Measurements from ENCODE around the gene BRD1.

GRCh38 chr22:49746065-49746464 lies 81.6 kb downstream of the BRD1 start:
- no peak for TF ChIP-seq CTCF (IDR thresholded peaks at IDR 0.05; ENCODE audit: poor library complexity)
- TF ChIP-seq EZH2phosphoT487 (IDR thresholded peaks at IDR 0.05; ENCODE audit: low read depth, severe bottlenecking, unreplicated experiment): no peak
- TF ChIP-seq EZH2 (IDR thresholded peaks at IDR 0.05; ENCODE audit: borderline replicate concordance): no peak
